ENCODE measurements around the gene LSMEM2.
"Not testable (repeated sequence)": the region's sequence is repeated elsewhere in the genome, so short reads cannot be mapped to it uniquely, and the experiment has no call there.

Gene LSMEM2

GRCh38 chr3:50268703-50269451, 10.0 kb upstream of the LSMEM2 start, which contains the start of gene SEMA3B:
TSS of gene SEMA3B (plus strand) at chr3:50269147. CDS start at chr3:50269241, 94 bp downstream.
- H3K4me3 ChIP-seq (ENCODE audit: low read depth, low read length), result no peak within 1 kb of the TSS
- TF ChIP-seq CTCF (IDR thresholded peaks at IDR 0.05; ENCODE audit: low read depth, low read length, missing control alignments), result no peak
- DNase-seq (ENCODE audit: low read depth), result no peak

GRCh38 chr3:50269460-50269859, 9.4 kb upstream of the LSMEM2 start:
- DNase-seq (ENCODE audit: low read depth), result no peak
- no peak for TF ChIP-seq CTCF (IDR thresholded peaks at IDR 0.05; ENCODE audit: low read depth, low read length, missing control alignments)
- no peak overlapping the region for H3K4me3 ChIP-seq (ENCODE audit: low read depth, low read length)

GRCh38 chr3:50269977-50270413, 8.9 kb upstream of the LSMEM2 start:
- DNase-seq (ENCODE audit: low read depth), result no peak
- no peak for TF ChIP-seq CTCF (IDR thresholded peaks at IDR 0.05; ENCODE audit: low read depth, low read length, missing control alignments)
- H3K4me3 ChIP-seq (ENCODE audit: low read depth, low read length), result no peak overlapping the region

- no peak for DNase-seq (ENCODE audit: low read depth)
- no peak for TF ChIP-seq CTCF (IDR thresholded peaks at IDR 0.05; ENCODE audit: low read depth, low read length, missing control alignments)
- H3K4me3 ChIP-seq (ENCODE audit: low read depth, low read length), result no peak overlapping the region
Observed at GRCh38 chr3:50270422-50271224, 8.3 kb upstream of the LSMEM2 start.

- DNase-seq (ENCODE audit: low read depth), result no peak
- no peak for TF ChIP-seq CTCF (IDR thresholded peaks at IDR 0.05; ENCODE audit: low read depth, low read length, missing control alignments)
- no peak overlapping the region for H3K4me3 ChIP-seq (ENCODE audit: low read depth, low read length)
Observed at GRCh38 chr3:50271314-50271936, 7.5 kb upstream of the LSMEM2 start.

GRCh38 chr3:50272538-50272910, 6.4 kb upstream of the LSMEM2 start:
- DNase-seq (ENCODE audit: low read depth); H3K4me3 ChIP-seq (ENCODE audit: low read depth, low read length): not testable (repeated sequence)
